Suprapubic skin (tissue), 4 donors: ENCODE data around the gene MAP7D1.

Experiments used
- CTCF ChIP-seq, 2 donors: fragments of 200-600 bp in 1 of 2; fragments of 450-650 bp in 1 of 2; sonication (generic) in 1 of 2; IDR thresholded peaks; one replicate each; pipeline ENCODE4 v1.5.1; 2016 to 2019; ENCODE audit warnings: antibody characterized with exemption in 2 of 2, mild to moderate bottlenecking in 1 of 2, moderate library complexity in 1 of 2
- POLR2A ChIP-seq, 2 donors: fragments of 450-650 bp; IDR thresholded peaks; one replicate each; pipeline ENCODE4 v1.6.1; 2017; ENCODE audit warnings: antibody characterized with exemption in 2 of 2, mild to moderate bottlenecking in 2 of 2, moderate library complexity in 2 of 2
- POLR2AphosphoS5 ChIP-seq, 3 donors: sonication (generic); formaldehyde crosslinking; IDR thresholded peaks; one replicate each; pipeline ENCODE4 v1.6.1; 2017; ENCODE audit warnings: antibody characterized with exemption in 3 of 3

GRCh38 chr1:36149973-36150295, 6.0 kb upstream of the MAP7D1 start:
- no peak for TF ChIP-seq CTCF (IDR thresholded peaks at IDR 0.05)
- peak in 1 of 3 donors; percentile 44 for TF ChIP-seq POLR2AphosphoS5 (IDR thresholded peaks at IDR 0.05)
- TF ChIP-seq POLR2A (IDR thresholded peaks at IDR 0.05) = no peak
